ENCODE data around the gene PARP16.

PARP16 gene

GRCh38 chr15:65286069-65286703, 497 bp downstream of the PARP16 start (continued):
- TF ChIP-seq ZNF692 (tag by site-specific recombination; IDR thresholded peaks at IDR 0.05) (peak; percentile 89), ZNF837 (tag by site-specific recombination; IDR thresholded peaks at IDR 0.05) (peak; percentile 57; the same call in 1 of the 2 replicates), BCL11A (tag by site-specific recombination; IDR thresholded peaks at IDR 0.05; ENCODE audit: low read depth) (0 out of 2 replicates have a peak, but pooled peaks have one; percentile 13), ZNF211 (tag by site-specific recombination; IDR thresholded peaks at IDR 0.05; ENCODE audit: low read depth) (no peak), ZNF121 (tag by site-specific recombination; IDR thresholded peaks at IDR 0.05) (peak; percentile 73), ZNF76 (tag by site-specific recombination; IDR thresholded peaks at IDR 0.05; ENCODE audit: borderline replicate concordance, low read depth) (peak; percentile 79), ZNF488 (tag by site-specific recombination; IDR thresholded peaks at IDR 0.05) (no peak), ZNF394 (tag by site-specific recombination; IDR thresholded peaks at IDR 0.05; ENCODE audit: borderline replicate concordance) (peak; percentile 57), ZBTB10 (tag by site-specific recombination; IDR thresholded peaks at IDR 0.05) (no peak), ZNF24 (tag by site-specific recombination; IDR thresholded peaks at IDR 0.05) (peak; percentile 83; the same call in 1 of the 2 replicates), ZNF571 (tag by site-specific recombination; IDR thresholded peaks at IDR 0.05) (no peak), RBAK (tag by site-specific recombination; IDR thresholded peaks at IDR 0.05) (no peak), KLF8 (tag by site-specific recombination; IDR thresholded peaks at IDR 0.05) (peak; percentile 65; the same call in 1 of the 2 replicates), ZNF10 (tag by site-specific recombination; IDR thresholded peaks at IDR 0.05) (peak; percentile 7; the same call in 1 of the 2 replicates), ZNF664 (tag by site-specific recombination; IDR thresholded peaks at IDR 0.05) (no peak), REPIN1 (tag by site-specific recombination; IDR thresholded peaks at IDR 0.05; ENCODE audit: low read depth) (peak; percentile 71; the same call in 1 of the 2 replicates), ZFHX2 (tag by site-specific recombination; conservative IDR thresholded peaks at IDR 0.05) (peak; percentile 47; the same call in 1 of the 2 replicates), ZXDB (tag by site-specific recombination; IDR thresholded peaks at IDR 0.05) (peak; percentile 85), ZNF391 (tag by site-specific recombination; IDR thresholded peaks at IDR 0.05; ENCODE audit: borderline replicate concordance, low read depth) (0 out of 2 replicates have a peak, but pooled peaks have one; percentile 49), ZNF777 (tag by site-specific recombination; IDR thresholded peaks at IDR 0.05; ENCODE audit: borderline replicate concordance) (peak; percentile 89; the same call in 1 of the 2 replicates), ZBTB1 (tag by site-specific recombination; IDR thresholded peaks at IDR 0.05) (no peak), SP3 (tag by site-specific recombination; IDR thresholded peaks at IDR 0.05) (peak; percentile 80), ZNF747 (tag by site-specific recombination; IDR thresholded peaks at IDR 0.05) (no peak), KLF7 (tag by site-specific recombination; IDR thresholded peaks at IDR 0.05; ENCODE audit: borderline replicate concordance) (peak; percentile 24; the same call in 1 of the 2 replicates), ZNF366 (tag by site-specific recombination; conservative IDR thresholded peaks at IDR 0.05) (peak; percentile 36; the same call in 1 of the 2 replicates), MZF1 (tag by site-specific recombination; IDR thresholded peaks at IDR 0.05; ENCODE audit: borderline replicate concordance) (no peak), ZNF398 (tag by site-specific recombination; IDR thresholded peaks at IDR 0.05) (no peak; the same call in 1 of the 2 replicates), ZNF639 (tag by site-specific recombination; IDR thresholded peaks at IDR 0.05) (0 out of 2 replicates have a peak, but pooled peaks have one; percentile 45), ZNF707 (tag by site-specific recombination; IDR thresholded peaks at IDR 0.05) (no peak), ZNF140 (tag by site-specific recombination; IDR thresholded peaks at IDR 0.05) (no peak), ZNF433 (tag by site-specific recombination; IDR thresholded peaks at IDR 0.05; ENCODE audit: low read depth) (no peak)
